ENCODE measurements around the gene DRC1. TPM values are rescaled to one million over a fixed set of nuclear protein-coding genes. Genes with fewer than 3 reads are reported as not detected.

Gene DRC1
- polyA plus RNA-seq, 4 donors, result 0.09 to 0.18 TPM; not detected in 2

DNA sequence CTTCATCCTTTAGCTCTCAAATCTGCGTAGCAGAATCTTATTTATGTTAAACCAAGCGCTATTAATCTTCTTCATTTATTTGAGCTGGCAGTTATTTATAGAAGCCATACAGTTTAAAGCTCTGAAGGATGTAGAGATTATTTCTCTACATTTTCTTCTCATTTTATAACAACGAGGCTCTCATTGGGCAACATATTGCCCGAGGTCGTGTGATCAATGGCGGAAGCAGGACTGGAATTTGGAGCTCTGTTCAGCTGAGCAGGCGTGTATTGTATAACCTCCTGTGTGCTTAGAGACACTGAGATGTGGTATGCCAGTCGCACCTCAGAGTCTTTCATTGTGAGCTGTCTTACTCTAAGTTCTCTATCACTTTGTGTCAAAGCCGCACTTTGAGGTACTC lies 17.5 kb upstream of the DRC1 start:
- Histone ChIP-seq H3K4me3 (ENCODE audit: low read depth in 1 of 3, low read length in 3 of 3) (no peak overlapping the region), H3K27ac (ENCODE audit: low read depth in 1 of 3, low read length in 2 of 3) (no peak overlapping the region), H3K27me3 (ENCODE audit: control insufficient read depth in 3 of 3, insufficient read depth in 3 of 3, low read length in 3 of 3) (no peaks in the 10 kb centered on the region), H3K9me3 (ENCODE audit: control insufficient read depth in 2 of 2, insufficient read depth in 1 of 2, low read depth in 1 of 2, low read length in 1 of 2) (no peaks in the 10 kb centered on the region), H3K4me1 (ENCODE audit: control insufficient read depth in 3 of 3, insufficient read depth in 2 of 3, low read depth in 1 of 3, low read length in 2 of 3) (no peaks in the 10 kb centered on the region), H3K36me3 (ENCODE audit: control insufficient read depth in 3 of 3, insufficient read depth in 2 of 3, low read depth in 1 of 3, low read length in 3 of 3) (peaks cover 4 to 10% (median 9%) of the 10 kb centered on the region in 3 donors)
- 85 to 94% (median 91%) methylated on average over 9 of the region's 9 CpGs for WGBS, 3 donors
- DNase-seq, result no peak
- no peak for FAIRE-seq

DNA sequence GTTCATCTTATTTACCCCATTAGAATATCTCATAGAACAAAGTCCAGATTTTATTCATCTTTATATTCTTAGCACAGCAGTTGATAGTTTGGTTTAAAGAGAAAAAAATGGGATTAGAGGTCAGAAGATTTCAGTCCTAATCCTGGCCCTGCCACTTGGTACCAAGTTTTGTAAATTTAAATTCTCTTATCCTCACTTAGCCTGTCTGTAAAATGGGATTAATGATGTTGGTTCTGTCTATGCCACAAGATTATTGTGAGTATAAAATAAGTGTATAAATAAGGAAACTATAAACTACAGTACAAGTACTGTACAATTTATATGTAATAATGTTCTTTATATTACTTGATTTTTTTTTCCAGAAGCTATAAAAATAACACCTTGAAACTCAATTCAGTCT lies 17.1 kb upstream of the DRC1 start:
- Histone ChIP-seq H3K9me3 (ENCODE audit: control insufficient read depth in 2 of 2, insufficient read depth in 1 of 2, low read depth in 1 of 2, low read length in 1 of 2) (no peaks in the 10 kb centered on the region), H3K4me3 (ENCODE audit: low read depth in 1 of 3, low read length in 3 of 3) (no peak overlapping the region), H3K27ac (ENCODE audit: low read depth in 1 of 3, low read length in 2 of 3) (no peak overlapping the region), H3K27me3 (ENCODE audit: control insufficient read depth in 3 of 3, insufficient read depth in 3 of 3, low read length in 3 of 3) (no peaks in the 10 kb centered on the region), H3K36me3 (ENCODE audit: control insufficient read depth in 3 of 3, insufficient read depth in 2 of 3, low read depth in 1 of 3, low read length in 3 of 3) (peaks cover 4 to 10% (median 9%) of the 10 kb centered on the region in 3 donors), H3K4me1 (ENCODE audit: control insufficient read depth in 3 of 3, insufficient read depth in 2 of 3, low read depth in 1 of 3, low read length in 2 of 3) (no peaks in the 10 kb centered on the region)
- DNase-seq (no peak), FAIRE-seq (no peak)

- H3K4me1 ChIP-seq (ENCODE audit: control insufficient read depth in 3 of 3, insufficient read depth in 2 of 3, low read depth in 1 of 3, low read length in 2 of 3), result no peaks in the 10 kb centered on the region
- FAIRE-seq (no peak), DNase-seq (no peak)
- 95 to 97% (median 96%) methylated on average over 4 of the region's 4 CpGs for WGBS, 3 donors
- H3K9me3 ChIP-seq (ENCODE audit: control insufficient read depth in 2 of 2, insufficient read depth in 1 of 2, low read depth in 1 of 2, low read length in 1 of 2), result no peaks in the 10 kb centered on the region
- no peak overlapping the region for H3K27ac ChIP-seq (ENCODE audit: low read depth in 1 of 3, low read length in 2 of 3)
- no peaks in the 10 kb centered on the region for H3K27me3 ChIP-seq (ENCODE audit: control insufficient read depth in 3 of 3, insufficient read depth in 3 of 3, low read length in 3 of 3)
- H3K4me3 ChIP-seq (ENCODE audit: low read depth in 1 of 3, low read length in 3 of 3), result no peak overlapping the region
- H3K36me3 ChIP-seq (ENCODE audit: control insufficient read depth in 3 of 3, insufficient read depth in 2 of 3, low read depth in 1 of 3, low read length in 3 of 3), result peaks cover 4 to 11% (median 7%) of the 10 kb centered on the region in 3 donors
These were observed 14.5 kb upstream of the DRC1 start for GRCh38 chr2:26387189-26387588.

DNA sequence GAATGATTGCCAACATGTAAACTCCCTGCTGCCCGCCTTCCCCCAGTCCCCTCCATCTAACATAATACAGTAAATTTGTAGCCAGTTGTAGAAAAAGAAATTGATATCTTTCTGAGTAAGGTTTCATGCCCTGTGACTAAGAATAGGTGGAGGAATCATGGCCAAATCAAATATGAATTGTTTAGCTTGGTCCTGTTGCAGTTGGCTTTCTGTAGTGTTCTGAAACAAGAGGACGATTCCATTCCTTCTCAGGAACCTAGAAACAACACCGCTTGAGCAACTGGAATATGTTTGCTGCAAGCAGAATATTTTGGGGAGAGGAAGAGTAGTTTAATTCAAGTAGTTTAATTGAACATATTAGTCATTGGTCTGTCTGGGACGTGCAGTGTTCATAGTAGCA lies 7.0 kb upstream of the DRC1 start:
- Histone ChIP-seq H3K9me3 (ENCODE audit: control insufficient read depth in 2 of 2, insufficient read depth in 1 of 2, low read depth in 1 of 2, low read length in 1 of 2) (no peaks in the 10 kb centered on the region), H3K36me3 (ENCODE audit: control insufficient read depth in 3 of 3, insufficient read depth in 2 of 3, low read depth in 1 of 3, low read length in 3 of 3) (peaks cover 0 to 11% (median 9%) of the 10 kb centered on the region in 3 donors), H3K27me3 (ENCODE audit: control insufficient read depth in 3 of 3, insufficient read depth in 3 of 3, low read length in 3 of 3) (no peaks in the 10 kb centered on the region), H3K4me1 (ENCODE audit: control insufficient read depth in 3 of 3, insufficient read depth in 2 of 3, low read depth in 1 of 3, low read length in 2 of 3) (no peaks in the 10 kb centered on the region), H3K27ac (ENCODE audit: low read depth in 1 of 3, low read length in 2 of 3) (no peak overlapping the region), H3K4me3 (ENCODE audit: low read depth in 1 of 3, low read length in 3 of 3) (no peak overlapping the region)
- DNase-seq, result no peak
- WGBS, 3 donors, result 93 to 95% (median 93%) methylated on average over 4 of the region's 4 CpGs
- FAIRE-seq, result no peak

GRCh38 chr2:26395394-26395793 lies 6.3 kb upstream of the DRC1 start:
- Histone ChIP-seq H3K27me3 (ENCODE audit: control insufficient read depth in 3 of 3, insufficient read depth in 3 of 3, low read length in 3 of 3) (no peaks in the 10 kb centered on the region), H3K9me3 (ENCODE audit: control insufficient read depth in 2 of 2, insufficient read depth in 1 of 2, low read depth in 1 of 2, low read length in 1 of 2) (no peaks in the 10 kb centered on the region), H3K4me1 (ENCODE audit: control insufficient read depth in 3 of 3, insufficient read depth in 2 of 3, low read depth in 1 of 3, low read length in 2 of 3) (no peaks in the 10 kb centered on the region), H3K4me3 (ENCODE audit: low read depth in 1 of 3, low read length in 3 of 3) (no peak overlapping the region), H3K36me3 (ENCODE audit: control insufficient read depth in 3 of 3, insufficient read depth in 2 of 3, low read depth in 1 of 3, low read length in 3 of 3) (peaks cover 0 to 11% (median 9%) of the 10 kb centered on the region in 3 donors), H3K27ac (ENCODE audit: low read depth in 1 of 3, low read length in 2 of 3) (no peak overlapping the region)
- FAIRE-seq (no peak), DNase-seq (no peak)
- WGBS, 3 donors, result 70 to 77% (median 74%) methylated on average over 4 of the region's 4 CpGs

DNA sequence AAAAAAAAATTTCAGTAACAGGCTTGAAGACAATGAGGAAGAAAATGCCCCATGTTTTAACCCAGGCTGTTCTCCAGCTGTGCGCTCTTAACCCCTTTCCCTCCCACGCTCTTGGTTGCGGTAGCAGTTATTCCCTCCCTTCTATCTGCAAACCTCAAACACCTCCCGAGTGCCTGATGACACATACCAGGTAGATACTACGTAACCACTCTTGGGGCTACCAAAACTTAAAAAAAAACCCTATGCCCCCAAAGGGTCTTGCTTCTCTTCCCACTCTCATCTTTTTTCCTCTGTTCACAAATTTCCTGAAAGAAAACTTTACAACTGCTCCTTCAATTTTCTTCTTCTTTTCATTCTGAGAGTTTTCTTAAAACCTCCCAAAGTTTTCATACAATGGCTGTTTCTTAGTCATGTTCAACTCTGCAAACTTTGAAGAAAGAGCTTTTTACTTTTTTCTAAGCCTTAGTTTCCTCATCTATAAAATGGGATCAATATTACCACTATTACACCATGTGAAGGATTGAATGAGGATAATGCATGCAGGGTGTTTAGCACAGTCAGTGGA lies 4.9 kb upstream of the DRC1 start:
- Histone ChIP-seq H3K36me3 (ENCODE audit: control insufficient read depth in 3 of 3, insufficient read depth in 2 of 3, low read depth in 1 of 3, low read length in 3 of 3) (peaks cover 0 to 11% (median 9%) of the 10 kb centered on the region in 3 donors), H3K4me1 (ENCODE audit: control insufficient read depth in 3 of 3, insufficient read depth in 2 of 3, low read depth in 1 of 3, low read length in 2 of 3) (peaks cover 0 to under 1% (median 0%) of the 10 kb centered on the region in 3 donors), H3K9me3 (ENCODE audit: control insufficient read depth in 2 of 2, insufficient read depth in 1 of 2, low read depth in 1 of 2, low read length in 1 of 2) (no peaks in the 10 kb centered on the region), H3K4me3 (ENCODE audit: low read depth in 1 of 3, low read length in 3 of 3) (no peak overlapping the region), H3K27ac (ENCODE audit: low read depth in 1 of 3, low read length in 2 of 3) (no peak overlapping the region), H3K27me3 (ENCODE audit: control insufficient read depth in 3 of 3, insufficient read depth in 3 of 3, low read length in 3 of 3) (peaks cover 0 to 5% (median 0%) of the 10 kb centered on the region in 3 donors)
- 88 to 90% (median 88%) methylated on average over 5 of the region's 5 CpGs for WGBS, 3 donors
- no peak for FAIRE-seq
- no peak for DNase-seq

GRCh38 chr2:26399771-26400376 lies 1.8 kb upstream of the DRC1 start:
- Histone ChIP-seq H3K27ac (ENCODE audit: low read depth in 1 of 3, low read length in 2 of 3) (no peak overlapping the region), H3K4me3 (ENCODE audit: low read depth in 1 of 3, low read length in 3 of 3) (no peak overlapping the region), H3K9me3 (ENCODE audit: control insufficient read depth in 2 of 2, insufficient read depth in 1 of 2, low read depth in 1 of 2, low read length in 1 of 2) (no peaks in the 10 kb centered on the region), H3K36me3 (ENCODE audit: control insufficient read depth in 3 of 3, insufficient read depth in 2 of 3, low read depth in 1 of 3, low read length in 3 of 3) (peaks cover 0 to 6% (median 5%) of the 10 kb centered on the region in 3 donors), H3K4me1 (ENCODE audit: control insufficient read depth in 3 of 3, insufficient read depth in 2 of 3, low read depth in 1 of 3, low read length in 2 of 3) (peaks cover 0 to 5% (median 0%) of the 10 kb centered on the region in 3 donors), H3K27me3 (ENCODE audit: control insufficient read depth in 3 of 3, insufficient read depth in 3 of 3, low read length in 3 of 3) (peaks cover 0 to 5% (median 0%) of the 10 kb centered on the region in 3 donors)
- no peak for DNase-seq
- no peak for FAIRE-seq
- 49 to 64% (median 56%) methylated on average over 4 of the region's 4 CpGs for WGBS, 3 donors

- Histone ChIP-seq H3K4me3 (ENCODE audit: low read depth in 1 of 3, low read length in 3 of 3) (no peak overlapping the region), H3K36me3 (ENCODE audit: control insufficient read depth in 3 of 3, insufficient read depth in 2 of 3, low read depth in 1 of 3, low read length in 3 of 3) (peaks cover 0 to 3% (median 2%) of the 10 kb centered on the region in 3 donors), H3K4me1 (ENCODE audit: control insufficient read depth in 3 of 3, insufficient read depth in 2 of 3, low read depth in 1 of 3, low read length in 2 of 3) (peaks cover 0 to 5% (median 0%) of the 10 kb centered on the region in 3 donors), H3K27me3 (ENCODE audit: control insufficient read depth in 3 of 3, insufficient read depth in 3 of 3, low read length in 3 of 3) (peaks cover 0 to 5% (median 0%) of the 10 kb centered on the region in 3 donors), H3K9me3 (ENCODE audit: control insufficient read depth in 2 of 2, insufficient read depth in 1 of 2, low read depth in 1 of 2, low read length in 1 of 2) (no peaks in the 10 kb centered on the region), H3K27ac (ENCODE audit: low read depth in 1 of 3, low read length in 2 of 3) (no peak overlapping the region)
- DNase-seq (no peak), FAIRE-seq (no peak)
- WGBS, 3 donors, result 68 to 83% (median 80%) methylated on average over 5 of the region's 5 CpGs
These were observed 997 bp upstream of the DRC1 start for GRCh38 chr2:26400723-26401122.

- no peaks in the 10 kb centered on the region for H3K36me3 ChIP-seq (ENCODE audit: control insufficient read depth in 3 of 3, insufficient read depth in 2 of 3, low read depth in 1 of 3, low read length in 3 of 3)
- H3K9me3 ChIP-seq (ENCODE audit: control insufficient read depth in 2 of 2, insufficient read depth in 1 of 2, low read depth in 1 of 2, low read length in 1 of 2), result no peaks in the 10 kb centered on the region
- no peaks in the 10 kb centered on the region for H3K4me1 ChIP-seq (ENCODE audit: control insufficient read depth in 3 of 3, insufficient read depth in 2 of 3, low read depth in 1 of 3, low read length in 2 of 3)
- no peak for DNase-seq
- H3K27ac ChIP-seq (ENCODE audit: low read depth in 1 of 3, low read length in 2 of 3), result no peak overlapping the region
- 60 to 70% (median 61%) methylated on average over 9 of the region's 9 CpGs for WGBS, 3 donors
- no peaks in the 10 kb centered on the region for H3K27me3 ChIP-seq (ENCODE audit: control insufficient read depth in 3 of 3, insufficient read depth in 3 of 3, low read length in 3 of 3)
- no peak for FAIRE-seq
- no peak overlapping the region for H3K4me3 ChIP-seq (ENCODE audit: low read depth in 1 of 3, low read length in 3 of 3)
These were observed 5.8 kb downstream of the DRC1 start for GRCh38 chr2:26407526-26407925.

All from small intestine (tissue), 7 donors.